ENCODE measurements around the gene MSL3.

Gene MSL3

GRCh38 chrX:11759461-11760311, 1.6 kb downstream of the MSL3 start:
- peak; percentile 93 for DNase-seq (ENCODE audit: low read depth)

GRCh38 chrX:11760958-11761357, 2.9 kb downstream of the MSL3 start:
- DNase-seq (ENCODE audit: low read depth), result no peak

- DNase-seq (ENCODE audit: low read depth), result no peak
Measured at GRCh38 chrX:11764602-11765067, 6.6 kb downstream of the MSL3 start.

GRCh38 chrX:11765449-11765848, 7.4 kb downstream of the MSL3 start:
- no peak for DNase-seq (ENCODE audit: low read depth)

GRCh38 chrX:11766487-11766886, 8.4 kb downstream of the MSL3 start:
- no peak for DNase-seq (ENCODE audit: low read depth)

GRCh38 chrX:11768039-11768438, 10.0 kb downstream of the MSL3 start:
- DNase-seq (ENCODE audit: low read depth), result no peak

- peak; percentile 51 for DNase-seq (ENCODE audit: low read depth)
Measured at GRCh38 chrX:11770320-11770719, 12.3 kb downstream of the MSL3 start.

GRCh38 chrX:11778230-11778629, 20.2 kb downstream of the MSL3 start:
- peak; percentile 47 for DNase-seq (ENCODE audit: low read depth)

- DNase-seq (ENCODE audit: low read depth), result no peak
Measured at GRCh38 chrX:11781133-11781532, 23.1 kb downstream of the MSL3 start.

- DNase-seq (ENCODE audit: low read depth), result no peak
Measured at GRCh38 chrX:11781734-11782370, 23.8 kb downstream of the MSL3 start.

- no peak for DNase-seq (ENCODE audit: low read depth)
Measured at GRCh38 chrX:11784543-11784942, 26.5 kb downstream of the MSL3 start.

- peak; percentile 38 for DNase-seq (ENCODE audit: low read depth)
Measured at GRCh38 chrX:11786862-11787261, 28.8 kb downstream of the MSL3 start.

GRCh38 chrX:11787564-11787963, 29.5 kb downstream of the MSL3 start:
- DNase-seq (ENCODE audit: low read depth), result peak; percentile 49

- no peak for DNase-seq (ENCODE audit: low read depth)
Measured at GRCh38 chrX:11789809-11790208, 31.8 kb downstream of the MSL3 start.

GRCh38 chrX:11791090-11791489, 33.1 kb downstream of the MSL3 start:
- no peak for DNase-seq (ENCODE audit: low read depth)

GRCh38 chrX:11791537-11791936, 33.5 kb downstream of the MSL3 start:
- no peak for DNase-seq (ENCODE audit: low read depth)

GRCh38 chrX:11792461-11793421, 34.7 kb downstream of the MSL3 start:
- DNase-seq (ENCODE audit: low read depth), result no peak

- no peak for DNase-seq (ENCODE audit: low read depth)
Measured at GRCh38 chrX:11793734-11794133, 35.7 kb downstream of the MSL3 start.

- no peak for DNase-seq (ENCODE audit: low read depth)
Measured at GRCh38 chrX:11813341-11813740, 55.3 kb downstream of the MSL3 start.

All from iris pigment epithelial cell (primary cell).